Measurements from ENCODE around the gene NLRC5.
A peak's percentile ranks its signal among the peaks of the same experiment; 100 is the strongest.

DNA sequence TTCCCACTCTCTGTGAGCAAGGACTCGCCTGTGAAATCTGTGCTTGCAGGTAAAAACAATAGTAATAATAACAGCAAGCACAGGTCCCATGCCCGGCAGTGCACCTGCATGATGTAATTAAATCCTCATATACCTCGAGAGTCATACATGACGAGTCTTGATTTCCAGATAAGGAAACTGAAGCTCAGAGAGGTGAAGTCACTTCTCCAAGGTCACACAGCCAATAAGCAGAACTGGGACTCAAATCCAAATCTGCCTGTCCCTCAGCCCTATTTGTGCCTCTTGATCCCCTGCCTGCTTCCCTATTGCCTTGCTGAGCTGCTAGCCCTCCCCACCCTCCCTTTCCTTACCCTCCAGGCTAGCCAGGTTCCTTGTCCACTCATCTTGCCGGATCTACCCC, 65.0 kb downstream of the NLRC5 start:
- TF ChIP-seq GATA2 (IDR thresholded peaks at IDR 0.05; ENCODE audit: low read depth, low read length) = 0 out of 2 replicates have a peak, but pooled peaks have one; percentile 9
- TF ChIP-seq GATA3 (IDR thresholded peaks at IDR 0.05; ENCODE audit: low read depth, low read length) = no peak

Data from SH-SY5Y (cell line).